Mucosa of descending colon (tissue), 3 donors: Measurements from ENCODE around the gene LAPTM4A. TPM values are rescaled to one million over a fixed set of nuclear protein-coding genes. Genes with fewer than 3 reads are reported as not detected.

Source experiments
- ATAC-seq: fragments of 200-7000 bp; cut with Tn5 transposase; one replicate; pipeline ENCODE4 v1.9.1; 2020; ENCODE audit warnings: mild to moderate bottlenecking, moderate library complexity
- DNase-seq, 3 donors: peaks; one replicate each; pipeline ENCODE4 v3.0.0-alpha.2; 2020
- H3K36me3 ChIP-seq: fragments of 200-600 bp; one replicate; pipeline ENCODE4 v1.8.0; 2021; ENCODE audit warnings: low read depth, mild to moderate bottlenecking
- H3K4me1 ChIP-seq: fragments of 200-600 bp; one replicate; pipeline ENCODE4 v1.8.0; 2021; ENCODE audit warnings: low read depth, mild to moderate bottlenecking
- H3K4me3 ChIP-seq: fragments of 200-600 bp; one replicate; pipeline ENCODE4 v1.8.0; 2021; ENCODE audit warnings: mild to moderate bottlenecking
- H3K9me3 ChIP-seq: fragments of 200-600 bp; one replicate; pipeline ENCODE4 v1.8.0; 2021; ENCODE audit warnings: mild to moderate bottlenecking
- intact Hi-C, 2 donors: fragments of 100-400 bp; cut with DNase I in 1 of 2; cut with micrococcal nuclease in 1 of 2; formaldehyde crosslinking; loops; one replicate each; pipeline versions ENCODE4 v1.11.0 to v1.11.1; 2022; cut with DNase I, micrococcal nuclease
- long read RNA-seq, 2 donors: library from polyadenylated mRNA; unstranded; transcript quantifications; one replicate each; pipeline ENCODE4 v2.0.0, GENCODE V29; 2019 to 2021
- total RNA-seq, 3 donors: library from RNA; stranded (reverse); fragmentation: NEBNext Ultra II Directional in 2 of 3; extraction: Animal tissue kit (Norgen Biotek cat#: 25700) in 2 of 3; gene quantifications; one replicate each; pipeline versions ENCODE4 v1.2.1 to v1.2.4, GENCODE V29; 2021 to 2023
- TF ChIP-seq, protein P1 (sequence below): fragments of 200-600 bp; IDR thresholded peaks from one replicate; pipeline ENCODE4 v1.8.0; 2022; ENCODE audit warnings: antibody characterized with exemption, mild to moderate bottlenecking
- donor health status: DM: no; HTN: no; CAD: no; lungs with moderate emphysema.
- donor health status: DM: no; HTN: no; CAD: no.
- donor health status: DM: no; HTN: yes; CAD: no.

The LAPTM4A gene
- total RNA-seq = 100 to 1,000 TPM; 160 to 210 (median 181) TPM
- long read RNA-seq, donor 1, transcript LAPTM4A-201 (7 exons, 1,765 nt) = major isoform, 220 of 235 reads
- long read RNA-seq, donor 1, partial matches to known transcripts = 4 of 235 reads
- long read RNA-seq, donor 1, other reads (novel, unspliced or antisense) = 11 of 235 reads
- long read RNA-seq, donor 2, transcript LAPTM4A-201 (7 exons, 1,765 nt) = major isoform, 239 of 248 reads
- long read RNA-seq, donor 2, partial matches to known transcripts = 2 of 248 reads
- long read RNA-seq, donor 2, other reads (novel, unspliced or antisense) = 7 of 248 reads

DNA sequence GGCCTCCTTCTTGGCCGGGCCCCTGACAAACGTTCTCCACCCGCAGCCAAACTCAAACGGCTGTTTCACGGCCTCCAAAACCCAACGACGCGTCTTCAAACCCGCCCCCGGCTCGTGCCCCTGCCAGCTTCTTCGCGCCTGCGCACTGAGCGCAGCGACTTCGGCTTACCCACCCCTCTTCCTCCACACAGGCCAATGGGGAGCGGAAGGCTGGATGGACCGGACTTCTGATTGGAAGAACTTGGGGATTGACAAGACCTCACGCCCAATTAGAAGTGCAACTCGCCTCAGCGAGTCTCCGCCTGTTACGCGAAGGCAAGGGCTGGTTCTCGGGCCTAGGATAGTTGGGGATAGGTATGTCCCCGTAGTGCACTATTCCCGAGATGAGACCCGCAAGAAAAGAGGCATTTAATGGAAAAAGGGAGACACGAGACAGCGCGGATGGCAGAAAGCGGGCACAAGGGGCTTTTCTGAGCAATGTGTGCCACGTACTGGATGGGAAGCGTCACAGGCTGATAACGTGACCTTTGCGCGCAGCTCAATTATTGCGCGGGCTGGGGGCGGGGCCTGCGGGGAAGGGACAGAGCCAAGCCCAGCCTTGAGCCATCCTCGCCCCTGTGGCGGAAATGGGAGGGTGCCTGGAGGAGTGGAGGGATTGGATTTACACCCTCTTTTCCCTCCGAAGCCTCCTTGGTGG is at the start of gene LAPTM4A:
LAPTM4A (minus strand) TSS at position 97 of the 697 bp plus-strand sequence. CDS start 108 bp downstream, outside the sequence.
- Histone ChIP-seq H3K36me3 (no peaks in the 10 kb centered on the region), H3K4me1 (peaks cover 18% of the 10 kb centered on the region), H3K4me3 (peak within 1 kb of the TSS; percentile 44), H3K9me3 (no peaks in the 10 kb centered on the region)
- intact Hi-C loops = no loop called here
- TF ChIP-seq, protein P1, sequence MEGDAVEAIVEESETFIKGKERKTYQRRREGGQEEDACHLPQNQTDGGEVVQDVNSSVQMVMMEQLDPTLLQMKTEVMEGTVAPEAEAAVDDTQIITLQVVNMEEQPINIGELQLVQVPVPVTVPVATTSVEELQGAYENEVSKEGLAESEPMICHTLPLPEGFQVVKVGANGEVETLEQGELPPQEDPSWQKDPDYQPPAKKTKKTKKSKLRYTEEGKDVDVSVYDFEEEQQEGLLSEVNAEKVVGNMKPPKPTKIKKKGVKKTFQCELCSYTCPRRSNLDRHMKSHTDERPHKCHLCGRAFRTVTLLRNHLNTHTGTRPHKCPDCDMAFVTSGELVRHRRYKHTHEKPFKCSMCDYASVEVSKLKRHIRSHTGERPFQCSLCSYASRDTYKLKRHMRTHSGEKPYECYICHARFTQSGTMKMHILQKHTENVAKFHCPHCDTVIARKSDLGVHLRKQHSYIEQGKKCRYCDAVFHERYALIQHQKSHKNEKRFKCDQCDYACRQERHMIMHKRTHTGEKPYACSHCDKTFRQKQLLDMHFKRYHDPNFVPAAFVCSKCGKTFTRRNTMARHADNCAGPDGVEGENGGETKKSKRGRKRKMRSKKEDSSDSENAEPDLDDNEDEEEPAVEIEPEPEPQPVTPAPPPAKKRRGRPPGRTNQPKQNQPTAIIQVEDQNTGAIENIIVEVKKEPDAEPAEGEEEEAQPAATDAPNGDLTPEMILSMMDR = no peak
- DNase-seq (peak; percentile 98 to 99 (median 98)), ATAC-seq (peak; percentile 94)

DNA sequence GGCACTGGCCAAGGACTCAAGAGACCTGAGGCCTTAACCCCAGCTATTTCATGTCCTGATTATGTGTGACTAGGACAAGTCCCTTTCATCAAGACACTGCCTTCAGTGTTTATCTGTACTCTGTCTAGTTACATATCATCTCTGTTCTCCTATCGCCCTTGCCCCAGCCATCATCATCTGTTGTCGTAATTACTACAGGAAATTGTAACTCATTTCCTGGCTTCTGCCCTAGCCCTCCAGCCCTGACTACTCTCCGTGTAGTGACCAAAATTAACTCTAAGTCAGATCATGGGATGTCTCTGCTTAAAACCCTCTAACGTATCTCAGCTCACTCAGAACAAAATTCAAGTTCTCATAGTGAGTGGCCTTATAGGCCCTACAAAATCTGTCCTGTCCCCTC is 49.3 kb upstream of the LAPTM4A start:
- no peak for DNase-seq
- H3K9me3 ChIP-seq = peaks cover 10% of the 10 kb centered on the region
- ATAC-seq = no peak
- peaks cover 7% of the 10 kb centered on the region for H3K4me1 ChIP-seq
- no peaks in the 10 kb centered on the region for H3K36me3 ChIP-seq
- TF ChIP-seq, protein P1 = no peak
- H3K4me3 ChIP-seq = no peak overlapping the region
- intact Hi-C loops = no loop called here

DNA sequence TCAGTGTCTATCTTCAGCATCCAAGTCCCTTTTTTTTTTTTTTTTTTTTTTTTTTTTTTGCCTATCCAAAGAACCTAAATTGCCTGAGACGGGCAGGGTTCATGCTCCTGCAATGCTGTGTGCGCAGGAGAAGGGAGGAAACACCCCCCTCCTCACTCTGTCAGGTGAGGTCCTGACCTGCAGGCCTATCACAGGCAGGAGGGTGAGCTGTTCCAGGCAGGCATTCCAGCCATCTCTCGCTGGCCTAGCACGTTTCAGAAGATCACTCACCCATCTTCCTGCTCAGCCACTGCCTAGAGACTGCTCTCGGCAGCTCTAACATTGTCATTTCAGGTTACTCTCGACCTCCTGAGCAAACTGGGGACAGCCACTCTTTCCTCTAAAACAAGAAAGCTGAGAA is 48.4 kb upstream of the LAPTM4A start:
- Histone ChIP-seq H3K9me3 (peaks cover 10% of the 10 kb centered on the region), H3K36me3 (no peaks in the 10 kb centered on the region), H3K4me1 (peaks cover 5% of the 10 kb centered on the region), H3K4me3 (no peak overlapping the region)
- intact Hi-C loops = loop anchor here (5.0 kb wide), 2 partner anchors 82 to 142 kb away; no protein-coding TSS in a partner anchor
- ATAC-seq (no peak), DNase-seq (no peak)
- TF ChIP-seq, protein P1 = no peak

DNA sequence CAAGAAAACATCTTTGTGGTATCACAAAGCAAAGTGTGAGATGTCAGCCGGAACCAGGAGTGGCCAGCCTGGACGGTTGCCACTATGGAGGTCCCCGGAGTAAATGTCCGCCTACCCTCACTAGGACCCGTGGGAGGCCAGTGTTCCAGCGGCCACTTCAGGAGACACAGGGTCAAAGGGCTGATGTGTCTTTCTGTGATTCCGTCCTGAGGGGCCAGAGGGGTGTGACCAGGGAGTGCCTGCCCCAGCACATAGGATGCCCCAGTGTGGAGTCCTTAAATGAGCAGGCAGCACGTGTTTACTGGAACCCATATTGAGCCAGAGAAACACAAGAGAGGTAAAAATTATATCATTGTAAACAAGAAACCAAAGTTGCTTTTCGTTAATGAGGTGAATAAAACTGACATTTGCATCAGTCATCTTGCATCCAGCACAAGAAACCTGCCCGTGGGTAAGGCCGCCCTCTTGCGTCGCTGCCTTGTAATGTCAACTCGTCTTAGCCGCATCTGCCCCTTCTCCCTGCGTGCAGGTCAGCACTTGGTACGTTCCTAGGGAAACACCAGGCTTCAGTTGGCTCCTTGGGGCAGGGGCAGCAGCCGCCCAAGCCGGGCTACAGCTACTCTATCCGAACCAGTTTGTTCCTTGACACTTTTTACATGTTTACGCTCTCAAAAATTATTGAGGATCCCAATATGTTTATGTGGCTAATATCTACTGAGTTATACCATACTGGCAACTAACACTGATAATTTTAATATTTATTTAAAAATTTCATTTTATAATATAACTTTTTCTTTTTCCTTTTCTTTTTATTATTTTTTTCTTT is 46.7 kb upstream of the LAPTM4A start:
- peaks cover 2% of the 10 kb centered on the region for H3K4me1 ChIP-seq
- peak; percentile 84 to 92 (median 85) for DNase-seq
- H3K4me3 ChIP-seq = no peak overlapping the region
- peak; percentile 96 for ATAC-seq
- peaks cover 10% of the 10 kb centered on the region for H3K9me3 ChIP-seq
- TF ChIP-seq, protein P1 = peak; percentile 79
- intact Hi-C loops = loop anchor here (5.0 kb wide), 2 partner anchors 81 to 141 kb away; no protein-coding TSS in a partner anchor
- H3K36me3 ChIP-seq = no peaks in the 10 kb centered on the region

DNA sequence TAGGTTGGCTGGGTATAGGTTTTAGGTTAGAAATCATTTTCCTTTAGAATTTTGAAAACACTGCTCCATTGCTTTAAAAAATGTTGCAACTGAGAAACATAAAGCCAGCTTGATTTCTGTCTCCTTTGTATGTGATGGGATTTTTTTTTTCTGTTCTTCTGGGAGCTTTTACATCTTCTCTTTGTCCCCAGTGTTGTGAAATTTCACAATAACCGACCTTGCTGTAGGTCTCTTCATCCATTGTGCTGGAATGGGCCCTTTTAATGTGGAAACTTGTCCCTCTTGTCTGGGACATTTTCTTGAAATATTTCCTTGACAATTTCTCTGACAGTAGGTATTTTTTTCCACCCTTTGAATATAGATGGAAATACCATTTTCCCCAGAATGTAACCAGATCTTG is 44.0 kb upstream of the LAPTM4A start:
- TF ChIP-seq, protein P1 = no peak
- Histone ChIP-seq H3K4me3 (no peak overlapping the region), H3K4me1 (peaks cover 2% of the 10 kb centered on the region), H3K9me3 (no peaks in the 10 kb centered on the region), H3K36me3 (no peaks in the 10 kb centered on the region)
- intact Hi-C loops = loop anchor here (5.0 kb wide), 2 partner anchors 78 to 138 kb away; no protein-coding TSS in a partner anchor
- DNase-seq (no peak), ATAC-seq (no peak)
